HuH-7.5 (cell line): ENCODE data around the gene FAM24A.
A peak's percentile ranks its signal among the peaks of the same experiment; 100 is the strongest.

Experiments
- DNase-seq: peaks from one replicate; pipeline ENCODE4 v3.0.0; 2011; ENCODE audit warnings: low spot score

Gene FAM24A

GRCh38 chr10:122931088-122931906 is 20.9 kb downstream of the FAM24A start:
- DNase-seq, result no peak

GRCh38 chr10:122939133-122939855 is 28.9 kb downstream of the FAM24A start:
- no peak for DNase-seq

GRCh38 chr10:122939856-122940543 is 29.6 kb downstream of the FAM24A start:
- DNase-seq, result no peak

GRCh38 chr10:122949296-122949695 is 38.9 kb downstream of the FAM24A start:
- DNase-seq, result no peak

GRCh38 chr10:122953902-122954730 is 43.7 kb downstream of the FAM24A start, which contains the start of gene C10orf88:
Gene C10orf88 (minus strand): TSS chr10:122954227. CDS start chr10:122954178, 49 bp downstream.
- peak; percentile 83 for DNase-seq

- no peak for DNase-seq
Observed at GRCh38 chr10:122954731-122955050, 44.3 kb downstream of the FAM24A start.

GRCh38 chr10:122955892-122956291 is 45.5 kb downstream of the FAM24A start:
- DNase-seq, result no peak

- DNase-seq, result peak; percentile 10
Observed at GRCh38 chr10:122957474-122957873, 47.1 kb downstream of the FAM24A start.

- no peak for DNase-seq
Observed at GRCh38 chr10:122962405-122962804, 52.0 kb downstream of the FAM24A start.
